SU-DHL-6 (cell line): ENCODE measurements around the gene CTDSP1.

Experiments used
- H2AFZ ChIP-seq: fragments of 200-600 bp; sonication (generic); 2 replicates; pipeline ENCODE4 v1.6.1; 2014; ENCODE audit warnings: low read depth, mild to moderate bottlenecking, moderate library complexity, mixed read lengths, antibody characterized with exemption, low read length; ENCODE audit not compliant: severe bottlenecking
- H3F3A ChIP-seq: fragments of 200-600 bp; shearing (Covaris generic); 2 replicates; pipeline ENCODE4 v1.6.0; 2016; ENCODE audit warnings: antibody characterized with exemption, mild to moderate bottlenecking; ENCODE audit not compliant: insufficient read depth
- H3K27ac ChIP-seq: fragments of 200-600 bp; sonication (generic); 2 replicates; pipeline ENCODE4 v1.5.1; 2016; ENCODE audit warnings: low read depth, mild to moderate bottlenecking, low read length, moderate library complexity, mixed read lengths
- H3K27me3 ChIP-seq: fragments of 200-600 bp; sonication (generic), shearing (Covaris generic); 2 replicates; pipeline ENCODE4 v1.6.0; 2014; ENCODE audit warnings: mild to moderate bottlenecking, low read length
- H3K36me3 ChIP-seq: fragments of 200-600 bp; sonication (generic); 2 replicates; pipeline ENCODE4 v1.6.1; 2014; ENCODE audit warnings: mild to moderate bottlenecking, low read length, mixed read lengths
- H3K4me2 ChIP-seq: fragments of 300-600, 200-600 bp; shearing (Covaris generic), sonication (generic); 2 replicates; pipeline ENCODE4 v1.6.0; 2014; ENCODE audit warnings: low read length, low read depth, mild to moderate bottlenecking; ENCODE audit not compliant: poor library complexity, severe bottlenecking
- H3K4me3 ChIP-seq: fragments of 200-600 bp; sonication (generic); 2 replicates; pipeline ENCODE4 v1.5.1; 2014; ENCODE audit warnings: antibody characterized with exemption, low read length, mild to moderate bottlenecking, mixed read lengths; ENCODE audit not compliant: insufficient read depth, poor library complexity, severe bottlenecking
- H3K79me2 ChIP-seq: fragments of 200-600 bp; sonication (generic); 2 replicates; pipeline ENCODE4 v1.6.1; 2014; ENCODE audit warnings: mild to moderate bottlenecking, low read length, moderate library complexity; ENCODE audit not compliant: insufficient read depth
- H3K9ac ChIP-seq: fragments of 200-600 bp; sonication (generic); 2 replicates; pipeline ENCODE4 v1.7.0; 2014; ENCODE audit warnings: mild to moderate bottlenecking, low read length
- H3K9me2 ChIP-seq: fragments of 200-600 bp; sonication (generic); replicated peaks from 2 replicates; pipeline ENCODE4 v1.6.1; 2014; ENCODE audit warnings: low read length; ENCODE audit not compliant: insufficient read depth
- H3K9me3 ChIP-seq: fragments of 200-600 bp; sonication (generic); 2 replicates; pipeline ENCODE4 v1.6.1; 2014; ENCODE audit warnings: low read length, mixed read lengths; ENCODE audit not compliant: insufficient read depth
- H4K20me1 ChIP-seq: fragments of 200-600 bp; sonication (generic); 2 replicates; pipeline ENCODE4 v1.6.1; 2014; ENCODE audit warnings: low read depth, mild to moderate bottlenecking, antibody characterized with exemption, low read length, moderate library complexity, mixed read lengths
- EZH2phosphoT487 ChIP-seq: fragments of 200-600 bp; sonication (generic), shearing (Covaris generic); conservative IDR thresholded peaks from 2 replicates; pipeline ENCODE4 v1.6.1; 2018; ENCODE audit warnings: mild to moderate bottlenecking, antibody characterized with exemption, low read length, moderate library complexity, mixed read lengths
- TF ChIP-seq, protein P1 (sequence below): fragments of 200-600 bp; sonication (generic); IDR thresholded peaks from one replicate; pipeline ENCODE4 v1.5.1; 2017; ENCODE audit warnings: antibody characterized with exemption, mild to moderate bottlenecking, low read length, moderate library complexity; ENCODE audit not compliant: insufficient read depth, poor library complexity, severe bottlenecking

The CTDSP1 gene

DNA sequence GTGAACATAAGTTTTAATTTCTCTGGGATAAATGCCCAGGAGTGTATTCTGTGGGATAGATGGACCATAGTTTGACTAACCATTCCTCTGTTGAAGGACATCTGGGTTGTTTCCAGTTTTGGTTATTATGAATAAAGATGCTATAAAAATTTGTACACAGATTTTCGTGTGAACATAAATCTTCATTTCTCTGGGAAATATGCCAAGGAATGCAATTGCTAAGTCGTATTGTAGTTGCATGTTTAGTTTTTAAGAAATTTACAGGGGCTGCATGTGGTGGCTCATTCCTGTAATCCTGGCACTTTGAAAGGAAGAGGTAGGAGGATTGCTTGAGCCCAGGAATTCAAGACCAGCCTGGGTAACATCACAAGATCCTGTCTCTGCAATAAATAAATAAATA is 24.5 kb upstream of the CTDSP1 start:
- H3K9me3 ChIP-seq, result no peaks in the 10 kb centered on the region
- no peak overlapping the region for H2AFZ ChIP-seq
- H3K27me3 ChIP-seq, result no peaks in the 10 kb centered on the region
- H3F3A ChIP-seq, result no peaks in the 10 kb centered on the region
- H3K9ac ChIP-seq, result no peak overlapping the region
- H3K9me2 ChIP-seq, result no peaks in the 10 kb centered on the region
- H3K4me2 ChIP-seq, result no peak overlapping the region
- H3K27ac ChIP-seq, result no peak overlapping the region
- TF ChIP-seq, protein P1, sequence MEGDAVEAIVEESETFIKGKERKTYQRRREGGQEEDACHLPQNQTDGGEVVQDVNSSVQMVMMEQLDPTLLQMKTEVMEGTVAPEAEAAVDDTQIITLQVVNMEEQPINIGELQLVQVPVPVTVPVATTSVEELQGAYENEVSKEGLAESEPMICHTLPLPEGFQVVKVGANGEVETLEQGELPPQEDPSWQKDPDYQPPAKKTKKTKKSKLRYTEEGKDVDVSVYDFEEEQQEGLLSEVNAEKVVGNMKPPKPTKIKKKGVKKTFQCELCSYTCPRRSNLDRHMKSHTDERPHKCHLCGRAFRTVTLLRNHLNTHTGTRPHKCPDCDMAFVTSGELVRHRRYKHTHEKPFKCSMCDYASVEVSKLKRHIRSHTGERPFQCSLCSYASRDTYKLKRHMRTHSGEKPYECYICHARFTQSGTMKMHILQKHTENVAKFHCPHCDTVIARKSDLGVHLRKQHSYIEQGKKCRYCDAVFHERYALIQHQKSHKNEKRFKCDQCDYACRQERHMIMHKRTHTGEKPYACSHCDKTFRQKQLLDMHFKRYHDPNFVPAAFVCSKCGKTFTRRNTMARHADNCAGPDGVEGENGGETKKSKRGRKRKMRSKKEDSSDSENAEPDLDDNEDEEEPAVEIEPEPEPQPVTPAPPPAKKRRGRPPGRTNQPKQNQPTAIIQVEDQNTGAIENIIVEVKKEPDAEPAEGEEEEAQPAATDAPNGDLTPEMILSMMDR, result no peak
- no peak for TF ChIP-seq EZH2phosphoT487
- H3K36me3 ChIP-seq, result no peaks in the 10 kb centered on the region
- no peak overlapping the region for H3K4me3 ChIP-seq
- H4K20me1 ChIP-seq, result no peaks in the 10 kb centered on the region
- H3K79me2 ChIP-seq, result no peaks in the 10 kb centered on the region

DNA sequence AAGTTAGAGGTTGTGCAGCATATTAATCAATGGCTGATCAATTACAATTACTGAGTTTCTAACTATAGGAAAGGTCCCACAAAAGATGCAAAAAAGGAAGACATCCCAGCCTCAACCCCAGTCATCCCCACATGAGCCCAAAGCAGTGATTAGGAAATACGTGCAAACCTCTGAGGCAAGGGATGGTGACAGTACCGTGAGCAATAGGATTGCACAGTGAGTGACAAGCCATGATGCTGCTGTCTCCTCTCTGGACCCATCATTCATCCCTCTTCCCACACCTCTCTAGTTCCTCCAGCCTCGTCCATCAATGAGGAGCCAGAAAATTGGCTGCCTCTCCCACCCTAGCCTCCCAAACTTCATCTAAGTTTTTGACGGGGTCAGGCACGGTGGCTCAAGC is 21.6 kb upstream of the CTDSP1 start:
- no peaks in the 10 kb centered on the region for H4K20me1 ChIP-seq
- no peaks in the 10 kb centered on the region for H3K36me3 ChIP-seq
- no peaks in the 10 kb centered on the region for H3K79me2 ChIP-seq
- no peaks in the 10 kb centered on the region for H3K9me3 ChIP-seq
- no peak overlapping the region for H2AFZ ChIP-seq
- no peak for TF ChIP-seq EZH2phosphoT487
- TF ChIP-seq, protein P1, result no peak
- no peak overlapping the region for H3K4me2 ChIP-seq
- no peak overlapping the region for H3K4me3 ChIP-seq
- H3K27me3 ChIP-seq, result no peaks in the 10 kb centered on the region
- no peak overlapping the region for H3K9ac ChIP-seq
- no peaks in the 10 kb centered on the region for H3K9me2 ChIP-seq
- no peaks in the 10 kb centered on the region for H3F3A ChIP-seq
- no peak overlapping the region for H3K27ac ChIP-seq

DNA sequence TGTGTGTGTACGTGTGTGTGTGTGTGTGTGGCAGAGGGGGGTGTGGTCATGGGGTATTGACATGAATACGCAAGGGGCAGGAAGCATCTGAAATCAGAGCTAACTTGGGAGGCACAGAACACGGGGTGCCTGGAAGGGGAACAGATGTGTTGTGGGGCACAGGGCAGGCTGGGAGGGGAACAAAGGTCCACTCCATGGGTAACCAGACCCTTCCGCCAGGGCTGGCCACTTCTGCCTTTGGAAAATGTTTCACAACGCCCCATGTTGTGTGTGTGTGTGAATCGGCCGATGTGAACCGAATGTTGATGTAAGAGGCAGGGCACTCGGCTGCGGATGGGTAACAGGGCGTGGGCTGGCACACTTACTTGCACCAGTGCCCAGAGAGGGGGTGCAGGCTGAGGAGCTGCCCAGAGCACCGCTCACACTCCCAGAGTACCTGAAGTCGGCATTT is 17.7 kb upstream of the CTDSP1 start, which contains the start of gene SLC11A1:
TSS of gene SLC11A1 (plus strand) at position 358 of the 451 bp plus-strand sequence. CDS start 96 bp downstream, outside the sequence.
- H3K36me3 ChIP-seq, result no peaks in the 10 kb centered on the region
- H3F3A ChIP-seq, result no peaks in the 10 kb centered on the region
- H3K9ac ChIP-seq, result no peak within 1 kb of the TSS
- TF ChIP-seq, protein P1, result no peak
- TF ChIP-seq EZH2phosphoT487, result no peak
- no peak within 1 kb of the TSS for H2AFZ ChIP-seq
- no peak within 1 kb of the TSS for H3K4me3 ChIP-seq
- no peaks in the 10 kb centered on the region for H3K9me3 ChIP-seq
- H4K20me1 ChIP-seq, result no peaks in the 10 kb centered on the region
- H3K27ac ChIP-seq, result no peak within 1 kb of the TSS
- H3K4me2 ChIP-seq, result no peak within 1 kb of the TSS
- H3K9me2 ChIP-seq, result no peaks in the 10 kb centered on the region
- H3K27me3 ChIP-seq, result no peaks in the 10 kb centered on the region
- H3K79me2 ChIP-seq, result no peaks in the 10 kb centered on the region
